MM.1S (cell line): ENCODE results near the gene MAEA.

Experiments used
- DNase-seq: peaks from one replicate; pipeline ENCODE4 v3.0.0-alpha.2; 2015
- H2AFZ ChIP-seq: fragments of 300-600 bp; sonication (generic); 2 replicates; pipeline ENCODE4 v1.6.0; 2016; ENCODE audit warnings: antibody characterized with exemption, low read length
- H3F3A ChIP-seq: fragments of 300-600 bp; sonication (generic); 2 replicates; pipeline ENCODE4 v1.6.1; 2016; ENCODE audit warnings: mild to moderate bottlenecking, antibody characterized with exemption, low read length, moderate library complexity, mixed read lengths; ENCODE audit not compliant: insufficient read depth
- H3K27ac ChIP-seq: fragments of 300-600 bp; sonication (generic); 2 replicates; pipeline ENCODE4 v1.5.1; 2016; ENCODE audit warnings: mild to moderate bottlenecking, low read length
- H3K27me3 ChIP-seq: fragments of 300-600 bp; sonication (generic); replicated peaks from 2 replicates; pipeline ENCODE4 v1.6.0; 2016; ENCODE audit warnings: low read length; ENCODE audit not compliant: insufficient read depth
- H3K36me3 ChIP-seq: fragments of 300-600 bp; sonication (generic); replicated peaks from 2 replicates; pipeline ENCODE4 v1.6.1; 2016; ENCODE audit warnings: mild to moderate bottlenecking, low read length, mixed read lengths; ENCODE audit not compliant: insufficient read depth
- H3K4me1 ChIP-seq: fragments of 300-600 bp; sonication (generic); 2 replicates; pipeline ENCODE4 v1.6.1; 2016; ENCODE audit warnings: low read length, mixed read lengths
- H3K4me2 ChIP-seq: fragments of 300-600 bp; sonication (generic); 2 replicates; pipeline ENCODE4 v1.6.0; 2016; ENCODE audit warnings: low read depth, low read length
- H3K4me3 ChIP-seq: fragments of 300-600 bp; sonication (generic); 2 replicates; pipeline ENCODE4 v1.5.1; 2016; ENCODE audit warnings: low read length, mixed read lengths
- H3K79me2 ChIP-seq: fragments of 300-600 bp; sonication (generic); 2 replicates; pipeline ENCODE4 v1.6.1; 2016; ENCODE audit warnings: mixed run types, low read length, mixed read lengths
- H3K9ac ChIP-seq: fragments of 300-600 bp; sonication (generic); 2 replicates; pipeline ENCODE4 v1.6.1; 2016; ENCODE audit warnings: low read length, mixed read lengths
- H3K9me2 ChIP-seq: fragments of 300-600 bp; sonication (generic); replicated peaks from 2 replicates; pipeline ENCODE4 v1.6.1; 2016; ENCODE audit warnings: mild to moderate bottlenecking, low read length, mixed read lengths; ENCODE audit not compliant: insufficient read depth
- H3K9me3 ChIP-seq: fragments of 300-600 bp; sonication (generic); replicated peaks from 2 replicates; pipeline ENCODE4 v1.6.1; 2016; ENCODE audit warnings: mild to moderate bottlenecking, low read length, mixed read lengths; ENCODE audit not compliant: insufficient read depth
- H4K20me1 ChIP-seq: fragments of 300-600 bp; sonication (generic); 2 replicates; pipeline ENCODE4 v1.6.1; 2016; ENCODE audit warnings: mild to moderate bottlenecking, low read length, moderate library complexity, mixed read lengths; ENCODE audit not compliant: insufficient read depth
- EZH2 ChIP-seq: fragments of 300-600 bp; sonication (generic); optimal IDR thresholded peaks from 2 replicates; pipeline ENCODE3; 2017; ENCODE audit warnings: low read depth, mild to moderate bottlenecking, antibody characterized with exemption, low read length, mixed read lengths
- EZH2phosphoT487 ChIP-seq: fragments of 300-600 bp; sonication (generic); IDR thresholded peaks from 2 replicates; pipeline ENCODE4 v1.6.1; 2018; ENCODE audit warnings: antibody characterized with exemption, low read length
- TF ChIP-seq, protein P1 (sequence below): fragments of 300-600 bp; sonication (generic); IDR thresholded peaks from 2 replicates; pipeline ENCODE4 v1.5.1; 2016; ENCODE audit warnings: antibody characterized with exemption, low read length, mixed read lengths

MAEA gene

DNA sequence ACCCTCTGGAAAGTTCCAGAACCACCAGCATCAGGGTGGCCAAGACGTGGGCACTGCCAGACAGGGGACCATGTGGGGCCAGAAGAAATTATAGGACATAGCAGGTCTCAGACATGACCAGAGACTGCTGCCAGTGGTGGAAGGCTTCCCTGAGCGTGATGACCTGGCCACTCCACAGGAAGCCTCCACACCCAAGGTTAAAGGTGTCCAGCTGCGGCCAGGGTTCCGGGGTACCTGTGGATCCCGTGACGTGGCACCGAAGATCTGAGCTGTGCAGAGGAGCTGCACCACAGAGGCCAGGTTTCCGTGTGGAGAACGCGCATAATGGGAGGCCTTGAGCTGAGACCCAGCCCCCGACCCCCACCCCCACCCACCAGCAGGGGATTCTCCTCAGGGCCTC, 24.3 kb upstream of the MAEA start:
- no peak overlapping the region for H3K9ac ChIP-seq
- DNase-seq = no peak
- no peaks in the 10 kb centered on the region for H3F3A ChIP-seq
- no peak overlapping the region for H3K27ac ChIP-seq
- H2AFZ ChIP-seq = no peak overlapping the region
- no peak overlapping the region for H3K4me2 ChIP-seq
- H3K4me1 ChIP-seq = peaks cover 6% of the 10 kb centered on the region; the same call in 1 of the 2 replicates
- 0 out of 2 replicates have a peak, but pooled peaks cover 3% of the 10 kb centered on the region for H3K9me3 ChIP-seq
- no peaks in the 10 kb centered on the region for H3K9me2 ChIP-seq
- H3K79me2 ChIP-seq = no peaks in the 10 kb centered on the region
- no peaks in the 10 kb centered on the region for H3K27me3 ChIP-seq
- H3K4me3 ChIP-seq = no peak overlapping the region
- H4K20me1 ChIP-seq = no peaks in the 10 kb centered on the region
- no peaks in the 10 kb centered on the region for H3K36me3 ChIP-seq
- TF ChIP-seq, protein P1, sequence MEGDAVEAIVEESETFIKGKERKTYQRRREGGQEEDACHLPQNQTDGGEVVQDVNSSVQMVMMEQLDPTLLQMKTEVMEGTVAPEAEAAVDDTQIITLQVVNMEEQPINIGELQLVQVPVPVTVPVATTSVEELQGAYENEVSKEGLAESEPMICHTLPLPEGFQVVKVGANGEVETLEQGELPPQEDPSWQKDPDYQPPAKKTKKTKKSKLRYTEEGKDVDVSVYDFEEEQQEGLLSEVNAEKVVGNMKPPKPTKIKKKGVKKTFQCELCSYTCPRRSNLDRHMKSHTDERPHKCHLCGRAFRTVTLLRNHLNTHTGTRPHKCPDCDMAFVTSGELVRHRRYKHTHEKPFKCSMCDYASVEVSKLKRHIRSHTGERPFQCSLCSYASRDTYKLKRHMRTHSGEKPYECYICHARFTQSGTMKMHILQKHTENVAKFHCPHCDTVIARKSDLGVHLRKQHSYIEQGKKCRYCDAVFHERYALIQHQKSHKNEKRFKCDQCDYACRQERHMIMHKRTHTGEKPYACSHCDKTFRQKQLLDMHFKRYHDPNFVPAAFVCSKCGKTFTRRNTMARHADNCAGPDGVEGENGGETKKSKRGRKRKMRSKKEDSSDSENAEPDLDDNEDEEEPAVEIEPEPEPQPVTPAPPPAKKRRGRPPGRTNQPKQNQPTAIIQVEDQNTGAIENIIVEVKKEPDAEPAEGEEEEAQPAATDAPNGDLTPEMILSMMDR = no peak
- TF ChIP-seq EZH2phosphoT487 (no peak), EZH2 (no peak)

- Histone ChIP-seq H3K79me2 (no peaks in the 10 kb centered on the region), H3F3A (no peaks in the 10 kb centered on the region), H3K9me3 (0 out of 2 replicates have a peak, but pooled peaks cover 3% of the 10 kb centered on the region), H4K20me1 (no peaks in the 10 kb centered on the region), H3K27ac (peak overlapping the region; percentile 48; the same call in 1 of the 2 replicates), H3K4me1 (peaks cover 6% of the 10 kb centered on the region; the same call in 1 of the 2 replicates), H3K27me3 (no peaks in the 10 kb centered on the region), H3K36me3 (no peaks in the 10 kb centered on the region), H3K4me2 (peak overlapping the region; percentile 50; the same call in 1 of the 2 replicates), H3K9ac (no peak overlapping the region), H2AFZ (0 out of 2 replicates have a peak overlapping the region, but pooled peaks have one; percentile 19), H3K4me3 (0 out of 2 replicates have a peak overlapping the region, but pooled peaks have one; percentile 43), H3K9me2 (no peaks in the 10 kb centered on the region)
- TF ChIP-seq, protein P1 = no peak
- TF ChIP-seq EZH2 = no peak
- TF ChIP-seq EZH2phosphoT487 = no peak
- DNase-seq = no peak
Observed at GRCh38 chr4:1266881-1267763, 22.6 kb upstream of the MAEA start.

GRCh38 chr4:1269209-1269608, 20.5 kb upstream of the MAEA start:
- Histone ChIP-seq H3K9me2 (no peaks in the 10 kb centered on the region), H3F3A (no peaks in the 10 kb centered on the region), H3K4me2 (no peak overlapping the region), H3K79me2 (no peaks in the 10 kb centered on the region), H3K4me1 (peaks cover 6% of the 10 kb centered on the region; the same call in 1 of the 2 replicates), H3K9me3 (0 out of 2 replicates have a peak, but pooled peaks cover 3% of the 10 kb centered on the region), H3K27ac (no peak overlapping the region), H2AFZ (no peak overlapping the region), H3K4me3 (no peak overlapping the region), H3K27me3 (no peaks in the 10 kb centered on the region), H3K36me3 (no peaks in the 10 kb centered on the region), H3K9ac (no peak overlapping the region), H4K20me1 (no peaks in the 10 kb centered on the region)
- TF ChIP-seq EZH2phosphoT487 (no peak), EZH2 (no peak)
- TF ChIP-seq, protein P1 = no peak
- DNase-seq = no peak
